Measurements from ENCODE around the gene KIF12. TPM values are rescaled to one million over a fixed set of nuclear protein-coding genes. Genes with fewer than 3 reads are reported as not detected.

KIF12 gene
- total RNA-seq, 1 donor from 2014 or later = 212 TPM

DNA sequence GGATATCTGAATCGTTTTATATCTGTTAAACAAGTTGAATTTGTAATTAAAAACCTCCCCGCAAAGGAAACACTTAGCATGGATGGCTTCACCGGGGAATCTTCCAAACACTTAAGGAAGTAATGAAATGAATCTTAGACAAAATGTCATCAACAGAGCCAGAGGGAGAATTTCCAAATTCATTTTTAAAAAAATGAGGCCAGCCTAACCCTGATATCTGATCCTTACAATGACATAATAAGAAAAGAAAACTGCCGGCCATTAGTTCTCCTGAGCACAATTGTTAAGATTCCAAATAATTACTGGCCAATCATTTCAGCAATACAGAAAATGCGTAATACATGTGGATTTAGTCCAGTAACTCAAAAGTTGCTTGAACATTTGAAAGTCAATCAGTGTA, 6.1 kb upstream of the KIF12 start:
- no peak for DNase-seq (ENCODE audit: low spot score)

DNA sequence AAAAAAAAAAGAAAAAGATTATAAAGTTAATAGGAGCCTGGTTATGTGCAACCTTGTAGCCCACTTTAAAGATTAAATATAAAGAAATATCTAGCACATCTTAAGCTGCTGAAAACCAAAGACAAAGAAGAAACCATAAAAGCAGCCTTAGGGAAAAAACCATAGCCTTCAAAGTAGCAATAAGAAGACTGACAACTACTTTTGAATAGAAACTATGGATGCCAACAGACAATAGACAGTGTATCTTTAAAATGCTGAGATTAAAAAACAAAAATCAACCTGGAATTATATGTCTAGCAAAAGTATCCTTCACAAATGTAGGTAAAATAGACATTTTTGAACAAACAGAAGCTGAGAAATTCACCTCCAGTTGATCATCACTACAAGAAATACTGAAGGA, 3.4 kb upstream of the KIF12 start:
- DNase-seq (ENCODE audit: low spot score) = no peak

DNA sequence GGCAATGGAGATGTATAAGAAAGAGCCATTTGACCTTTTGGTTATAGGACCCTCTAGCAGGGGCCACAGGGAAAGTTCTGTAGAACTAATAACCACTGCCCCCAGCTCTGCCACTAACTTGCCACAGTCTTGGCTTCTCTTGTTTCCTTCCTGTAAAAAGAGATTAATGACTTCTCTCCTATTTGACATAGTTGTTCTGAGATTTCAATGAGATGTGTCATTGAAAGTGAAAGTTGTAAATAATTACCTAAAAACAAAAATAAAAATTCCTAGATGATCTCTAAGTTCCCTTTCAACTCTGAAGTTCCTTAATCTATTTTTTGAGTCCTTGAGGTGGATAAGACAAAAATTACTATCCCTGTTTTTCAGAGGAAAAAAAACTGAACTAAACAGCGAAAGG, 1.4 kb upstream of the KIF12 start:
- no peak for DNase-seq (ENCODE audit: low spot score)

DNA sequence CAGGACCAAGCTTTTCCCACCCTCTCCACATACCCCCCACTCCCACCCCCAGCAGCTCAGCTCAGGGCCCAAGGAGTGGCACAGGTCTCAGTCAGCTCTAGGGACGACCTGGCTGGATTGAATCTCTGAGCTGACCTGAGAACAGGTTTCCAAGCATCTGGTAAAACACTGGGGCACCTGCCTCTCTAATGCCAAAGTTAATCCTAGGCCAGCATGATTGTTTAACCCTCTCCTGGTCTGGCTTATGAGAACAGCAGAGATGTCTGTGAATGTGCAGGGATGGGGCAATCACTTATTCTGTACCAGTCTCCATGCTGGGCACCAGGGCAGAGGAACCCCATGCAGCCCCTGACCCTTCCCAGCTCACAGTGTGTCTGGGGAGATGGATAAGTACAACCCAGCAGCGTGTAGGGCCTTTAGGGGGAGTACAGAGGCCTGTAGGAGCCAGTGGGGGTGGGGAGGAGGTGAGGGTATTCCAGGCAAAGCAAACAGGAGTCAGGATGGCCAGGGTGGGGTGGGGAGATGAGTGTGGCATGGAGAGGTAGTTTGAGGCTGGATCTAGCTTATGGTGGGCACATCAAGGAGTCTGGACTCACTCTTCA, 678 bp upstream of the KIF12 start:
- no peak for DNase-seq (ENCODE audit: low spot score)

DNA sequence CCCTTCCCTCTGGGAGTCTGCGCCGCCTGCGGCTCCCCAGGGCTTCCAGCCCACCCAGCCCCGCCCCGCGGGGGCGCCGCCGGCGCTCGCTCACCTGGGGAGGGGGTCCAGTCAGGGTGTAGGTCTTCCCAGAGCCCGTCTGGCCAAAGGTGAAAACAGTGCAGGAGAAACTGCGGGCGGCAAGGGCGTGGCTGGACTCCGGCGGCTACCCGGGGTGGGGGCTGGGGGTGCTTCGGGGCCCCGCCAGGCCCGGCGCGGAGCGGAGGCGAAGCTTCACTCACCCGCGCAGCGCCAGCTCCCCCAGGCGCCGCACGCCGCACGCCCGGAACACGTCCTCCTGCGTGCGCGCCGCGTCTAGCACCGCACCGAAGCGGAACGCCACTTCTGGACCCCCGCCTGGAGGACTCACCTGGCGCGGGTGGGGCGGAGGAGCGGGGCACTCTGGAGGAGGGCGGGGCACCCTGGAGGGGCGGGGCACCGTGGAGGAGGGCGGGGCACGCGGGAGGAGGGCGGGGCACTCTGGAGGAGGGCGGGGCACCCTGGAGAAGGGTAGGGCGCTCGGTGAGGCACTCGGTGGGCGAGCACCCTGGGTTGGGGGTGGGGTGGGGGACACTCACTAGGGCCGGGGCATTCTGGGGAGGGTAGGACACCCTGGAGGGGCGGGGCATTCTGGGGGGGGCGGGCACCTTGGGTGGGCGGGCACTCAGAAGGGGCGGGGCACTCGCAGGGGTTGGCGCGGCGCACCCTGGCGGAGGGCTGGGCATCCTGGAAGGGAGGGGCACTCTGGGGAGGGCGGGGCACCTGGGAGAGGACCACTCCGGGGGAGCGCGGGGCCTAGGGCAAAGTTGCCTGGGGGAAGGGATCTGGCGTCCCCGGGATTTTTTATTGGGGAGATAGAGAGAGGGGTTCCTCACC, 814 bp downstream of the KIF12 start:
- DNase-seq (ENCODE audit: low spot score) = peak; percentile 77

DNA sequence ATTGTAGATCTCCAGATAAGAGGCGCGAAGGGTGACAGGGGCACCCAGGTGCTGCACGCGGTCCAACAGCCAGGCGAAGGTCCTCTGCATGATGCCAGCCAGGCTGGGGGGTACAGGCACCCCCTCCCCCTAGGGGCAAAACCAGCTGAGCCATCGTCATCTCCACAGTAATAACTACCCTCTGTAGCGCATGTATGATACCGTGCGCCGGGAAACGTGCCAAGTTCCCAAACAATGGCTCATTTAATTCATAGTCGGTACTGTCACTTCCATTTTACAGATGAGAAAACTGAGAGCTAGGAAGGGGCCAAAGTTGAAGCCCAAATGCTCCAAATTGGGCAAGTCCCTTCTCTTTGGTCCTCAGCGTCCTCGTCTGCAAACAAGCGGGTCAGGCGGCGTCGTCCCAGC, 1.5 kb downstream of the KIF12 start:
- DNase-seq (ENCODE audit: low spot score) = peak; percentile 51

DNA sequence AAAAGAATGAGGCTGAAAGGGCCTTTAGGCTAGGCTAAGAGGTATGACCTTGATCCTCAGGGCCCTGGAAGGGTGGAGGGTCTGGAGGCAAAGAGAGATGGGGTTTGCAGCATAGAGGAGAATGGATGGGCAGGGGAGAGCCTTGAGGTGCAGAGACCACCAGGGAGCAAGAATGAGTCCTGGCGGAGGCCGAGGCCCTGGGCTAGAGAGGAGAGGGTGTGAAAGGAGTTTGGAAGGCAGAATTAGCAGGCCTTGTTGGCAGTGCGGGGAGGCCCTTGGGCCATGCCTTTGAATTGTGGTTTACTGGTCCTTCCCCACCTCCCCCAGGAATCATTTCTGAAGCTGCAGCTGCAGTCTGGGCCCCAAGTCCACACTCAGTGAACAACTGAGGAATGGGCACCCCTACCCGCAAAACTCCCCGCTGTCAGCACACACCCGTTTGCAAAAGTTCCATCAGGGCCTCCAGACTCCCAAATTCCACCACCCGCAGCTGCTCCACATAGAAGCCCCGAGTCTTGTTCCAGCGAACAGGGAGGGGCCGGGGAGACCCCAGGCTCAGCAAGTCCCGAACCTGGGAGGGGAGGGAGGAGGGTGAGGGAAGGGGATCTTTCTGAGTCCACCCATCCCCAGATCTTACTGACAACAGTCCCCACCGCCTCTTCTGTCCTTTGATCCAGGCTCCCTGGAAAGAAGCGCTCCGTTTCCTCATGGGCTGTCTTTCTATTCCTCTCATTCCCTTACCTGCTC, 2.1 kb downstream of the KIF12 start:
- no peak for DNase-seq (ENCODE audit: low spot score)

DNA sequence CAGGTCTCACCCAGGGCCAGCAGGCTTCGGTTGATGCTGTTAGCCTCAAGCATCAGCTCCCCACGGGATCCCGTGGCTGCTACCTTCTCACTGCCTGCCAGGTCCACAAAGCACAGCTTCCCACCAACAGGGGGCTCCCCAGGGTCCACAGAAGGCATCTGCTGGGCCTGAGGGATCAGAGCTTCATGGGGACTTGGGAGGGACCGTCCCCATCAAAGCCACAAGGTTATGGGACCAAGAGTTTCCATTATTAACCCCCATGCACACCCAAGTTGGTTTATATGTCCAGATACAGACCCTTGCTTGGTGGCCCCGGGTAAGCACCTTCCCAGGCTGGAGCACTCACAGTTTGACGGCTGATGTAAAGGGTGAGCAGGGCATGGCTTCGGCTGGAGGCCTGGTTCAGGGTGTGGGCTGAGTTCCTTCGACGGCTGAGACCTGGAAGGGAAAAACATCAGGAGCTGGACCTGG, 3.0 kb downstream of the KIF12 start:
- DNase-seq (ENCODE audit: low spot score) = no peak

DNA sequence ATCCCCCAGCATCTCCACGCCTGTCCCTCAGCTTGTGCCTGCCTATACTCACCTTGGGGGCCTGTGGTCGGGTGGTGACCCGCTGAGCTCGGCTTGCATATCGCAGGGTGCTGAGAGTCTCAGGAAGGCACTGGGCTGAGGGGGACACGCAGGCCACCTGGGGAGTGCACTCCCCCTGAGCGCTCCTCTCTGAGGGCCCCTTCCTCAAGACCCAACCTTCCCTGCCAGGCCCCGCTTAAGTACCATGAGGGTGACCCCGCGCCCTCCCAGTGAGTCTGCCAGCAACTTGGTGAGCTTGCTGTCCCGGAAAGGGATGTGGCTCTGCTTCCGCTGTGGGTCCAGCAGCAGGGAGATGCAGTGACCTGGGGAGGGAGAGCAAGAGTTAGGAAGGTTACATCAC, 4.1 kb downstream of the KIF12 start:
- no peak for DNase-seq (ENCODE audit: low spot score)

DNA sequence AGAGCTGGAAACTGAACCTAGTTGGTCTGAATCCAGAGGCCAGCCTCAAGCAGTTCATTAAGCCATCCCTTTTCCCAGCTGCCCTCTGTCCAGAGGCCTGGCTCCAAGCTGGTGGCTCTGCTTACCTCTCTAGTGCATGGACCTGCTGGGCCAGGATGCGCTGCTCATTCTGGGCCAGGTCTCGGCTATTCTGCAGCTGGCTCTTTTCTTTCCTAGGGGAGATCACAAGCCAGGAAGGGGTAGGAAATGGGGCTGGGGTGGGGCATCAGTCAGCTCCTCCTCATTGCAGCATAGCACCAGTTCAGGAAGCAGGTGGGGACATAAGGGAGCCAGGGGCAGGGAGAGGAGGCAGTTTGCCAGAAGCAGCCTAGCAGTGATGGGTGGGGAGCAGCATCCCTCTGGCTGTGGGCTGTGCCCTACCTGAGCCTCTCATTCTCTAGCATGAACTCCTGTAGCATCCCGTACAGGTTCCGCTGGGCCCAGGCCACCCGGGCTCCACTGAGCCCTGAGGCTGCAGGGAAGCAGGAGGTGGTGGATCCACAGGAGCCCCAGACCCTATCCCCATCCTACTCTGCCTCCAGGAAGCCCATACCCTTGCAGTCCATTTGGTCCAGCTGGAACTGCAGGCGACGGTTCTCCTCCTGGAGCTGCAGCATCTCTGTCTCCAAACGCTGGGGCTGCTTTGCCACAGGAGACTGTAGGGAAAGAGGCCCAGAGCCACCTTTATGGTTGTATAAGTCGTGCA, 5.2 kb downstream of the KIF12 start:
- no peak for DNase-seq (ENCODE audit: low spot score)

DNA sequence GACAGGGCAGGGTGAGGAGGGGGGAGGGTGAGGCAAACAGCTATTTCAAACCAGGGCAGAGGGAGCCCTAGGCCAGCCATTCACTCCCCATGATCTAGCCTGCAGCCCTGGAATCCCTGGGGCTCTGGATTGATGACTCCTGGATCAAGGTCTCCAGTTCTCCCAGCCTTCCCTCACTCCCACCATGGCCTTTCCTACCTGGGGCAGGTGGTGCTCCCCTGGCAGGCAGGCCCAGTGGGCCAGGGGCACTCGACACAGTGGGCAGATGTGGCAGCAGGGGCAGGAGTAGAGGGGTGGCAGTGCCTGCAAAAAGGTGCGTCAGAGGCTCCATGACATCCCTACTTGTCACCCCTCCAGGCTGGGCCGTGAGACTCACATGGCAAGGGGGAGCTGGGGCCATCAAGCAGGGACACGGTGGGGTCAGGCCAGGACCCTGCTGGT, 6.0 kb downstream of the KIF12 start:
- DNase-seq (ENCODE audit: low spot score) = no peak

DNA sequence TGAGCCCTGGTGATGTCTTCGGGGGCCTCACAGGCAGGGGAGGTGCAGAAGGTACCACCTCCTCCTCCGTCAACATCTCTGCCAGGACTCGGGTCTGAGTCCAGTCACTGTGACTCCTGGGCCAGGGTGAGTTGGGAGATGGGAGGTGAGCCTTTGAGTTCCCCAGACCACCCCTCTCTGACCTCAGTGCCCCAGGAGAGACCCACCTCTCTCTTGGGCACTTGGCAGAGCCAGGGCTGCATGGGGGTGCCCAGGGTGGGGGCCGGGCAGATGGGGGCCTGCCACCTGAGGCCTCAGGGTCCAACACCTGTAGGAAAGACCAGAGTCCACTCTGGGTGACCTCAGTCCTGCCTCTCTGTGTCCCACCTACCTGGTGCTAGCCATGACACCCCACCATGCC, 6.8 kb downstream of the KIF12 start:
- DNase-seq (ENCODE audit: low spot score) = no peak

DNA sequence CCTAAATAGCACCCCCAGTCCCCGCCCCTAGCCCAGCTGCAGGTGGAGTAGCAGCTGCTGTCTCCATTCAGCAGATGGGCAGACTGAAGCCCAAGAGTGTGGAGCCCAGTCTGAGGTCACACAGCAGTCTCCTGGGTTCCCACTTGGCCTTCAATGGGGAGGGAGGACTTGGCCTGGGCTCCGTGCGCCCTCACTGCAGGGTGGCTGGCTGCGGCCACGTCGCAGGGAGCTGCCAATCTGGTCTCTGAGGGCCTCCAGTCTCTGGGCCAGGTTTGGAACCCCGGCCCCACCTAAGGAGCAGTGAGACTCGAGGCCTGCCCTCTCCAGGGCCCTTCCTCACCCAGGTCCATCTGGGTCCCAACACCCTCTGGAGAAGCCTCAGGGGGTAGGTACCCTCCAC, 7.4 kb downstream of the KIF12 start:
- no peak for DNase-seq (ENCODE audit: low spot score)

DNA sequence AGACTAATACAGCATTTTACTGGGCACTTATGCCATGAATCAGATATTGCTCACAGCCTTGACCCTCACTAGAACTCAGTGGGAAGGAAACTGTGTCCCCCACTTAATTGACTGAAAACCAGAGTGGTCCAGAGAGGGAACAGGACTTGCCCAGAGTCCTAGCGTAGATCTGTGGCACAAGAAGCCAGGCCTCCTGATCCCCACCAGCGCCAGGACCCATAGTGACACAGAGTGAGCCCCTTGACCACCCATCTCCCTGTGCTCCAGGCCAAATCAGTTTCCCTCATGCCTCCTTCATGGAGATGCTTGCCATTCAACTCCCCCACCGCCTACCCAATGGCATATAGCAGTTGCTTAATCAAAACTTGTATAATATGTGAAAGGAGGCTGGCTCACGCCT, 8.3 kb downstream of the KIF12 start:
- DNase-seq (ENCODE audit: low spot score) = no peak

DNA sequence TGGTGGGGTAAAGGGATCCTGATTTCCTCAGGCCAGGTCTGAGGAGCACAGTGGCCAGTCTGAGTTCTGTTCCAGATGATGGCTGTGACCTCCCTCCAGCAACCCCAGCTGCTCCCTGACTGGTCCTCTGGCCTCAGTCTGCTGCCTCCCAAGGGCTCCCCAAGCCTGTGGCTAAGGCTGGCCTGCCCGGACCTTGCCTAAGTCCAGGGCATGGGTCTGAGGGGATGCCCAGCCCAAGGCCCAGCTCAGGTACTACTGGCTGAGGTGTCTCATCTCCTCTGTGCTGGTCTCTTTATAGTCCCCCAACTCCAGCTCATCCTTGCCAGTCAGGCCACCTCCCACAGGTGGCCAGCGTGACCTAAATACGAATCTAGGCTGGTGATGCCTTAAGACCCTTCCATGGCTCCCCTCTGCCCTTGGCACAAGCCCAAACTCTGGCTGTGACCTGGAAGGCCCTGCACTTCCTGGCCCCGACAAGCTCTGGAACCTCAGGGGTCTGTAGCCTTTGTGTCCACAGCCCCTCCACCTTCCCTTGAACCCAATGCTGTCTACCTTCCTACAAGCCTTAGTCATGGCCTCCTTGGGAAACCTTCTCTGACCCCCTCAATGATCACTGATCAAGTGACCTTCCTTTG, 9.8 kb downstream of the KIF12 start:
- DNase-seq (ENCODE audit: low spot score) = no peak

DNA sequence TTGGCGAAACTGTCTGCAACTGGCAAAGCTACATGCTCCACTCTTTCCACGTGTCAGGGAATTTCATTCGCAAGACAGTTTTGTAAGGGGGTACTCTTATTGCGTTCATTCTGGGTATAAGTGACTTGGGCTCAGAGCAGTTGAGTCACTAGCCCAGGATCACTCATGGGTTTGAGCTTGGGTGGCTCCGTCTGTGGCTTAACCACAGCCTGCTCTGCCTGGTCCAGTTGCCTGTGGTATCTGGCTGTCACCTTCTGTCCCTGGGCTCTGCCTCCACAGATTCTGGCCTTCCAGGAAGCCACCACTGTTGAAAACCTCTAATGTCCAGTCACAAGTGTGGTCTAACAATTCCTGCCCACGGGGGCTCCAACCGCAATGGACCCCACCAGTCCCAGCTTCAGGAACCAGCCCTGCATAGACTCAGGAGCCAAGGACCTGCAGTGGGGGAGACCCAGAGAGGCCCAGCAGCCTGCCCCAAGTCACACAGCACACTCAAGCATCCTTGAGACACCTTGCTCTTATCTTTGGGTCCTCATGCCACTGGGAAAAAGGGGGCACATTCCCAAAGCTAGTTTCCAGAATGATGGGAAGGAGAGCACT, 10.4 kb downstream of the KIF12 start:
- no peak for DNase-seq (ENCODE audit: low spot score)

DNA sequence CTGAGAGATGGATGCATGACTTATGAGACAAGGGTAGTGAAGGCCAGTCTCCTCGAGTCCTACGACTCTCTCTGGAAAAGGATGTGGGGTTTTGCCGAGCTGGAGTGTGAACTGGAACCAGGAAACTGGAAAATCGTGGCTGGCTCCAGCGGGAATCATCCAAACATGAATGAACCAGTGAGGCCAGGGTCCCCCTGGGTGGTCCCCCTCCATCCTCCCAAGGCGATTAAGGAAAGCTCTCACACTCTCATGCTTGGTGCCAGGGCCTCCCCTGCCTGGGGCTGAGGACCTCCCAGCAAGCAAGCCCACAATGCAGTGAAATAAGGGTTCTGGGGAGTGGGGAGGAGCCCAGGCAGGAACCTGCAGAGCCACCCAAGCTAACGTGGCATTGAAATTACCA, 11.4 kb downstream of the KIF12 start:
- DNase-seq (ENCODE audit: low spot score) = no peak

DNA sequence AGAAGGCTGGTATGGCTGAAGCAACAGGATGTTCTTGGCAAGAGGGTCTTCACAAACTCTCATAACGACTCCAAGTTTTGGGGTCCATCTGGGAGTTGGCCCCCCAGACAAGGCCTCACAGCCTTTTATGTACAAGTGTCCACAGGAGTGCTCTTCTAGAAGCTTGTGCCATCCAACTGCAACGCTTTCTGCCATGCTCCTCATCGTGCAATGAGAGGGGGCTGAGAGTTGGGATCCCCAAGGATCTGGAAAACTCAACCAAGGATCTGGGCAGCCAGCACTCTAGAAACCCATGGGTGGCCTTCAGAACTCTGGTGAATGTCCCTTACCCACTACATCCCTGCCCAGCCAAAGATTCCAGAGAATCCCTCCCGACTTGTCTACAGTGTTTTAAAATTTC, 12.5 kb downstream of the KIF12 start:
- no peak for DNase-seq (ENCODE audit: low spot score)

DNA sequence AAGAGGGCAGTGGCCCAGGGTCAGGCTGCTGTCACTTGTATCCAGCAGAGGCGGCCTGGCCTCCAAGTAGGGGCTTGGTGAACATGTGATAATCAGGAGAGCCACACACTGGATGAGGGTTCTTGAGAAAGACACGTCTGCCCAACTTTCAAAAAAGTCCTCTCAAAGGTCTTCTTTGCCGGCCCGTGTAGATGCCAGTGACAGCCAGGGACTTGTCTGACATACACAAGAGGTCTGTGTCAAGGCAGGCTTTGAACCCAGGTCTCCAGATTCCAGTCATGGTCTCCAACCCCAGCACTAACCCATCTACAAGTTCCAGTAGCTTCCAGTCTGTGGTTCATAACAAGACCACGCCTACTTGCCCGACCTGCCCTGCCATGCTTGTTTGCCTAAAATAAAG, 13.1 kb downstream of the KIF12 start:
- no peak for DNase-seq (ENCODE audit: low spot score)

DNA sequence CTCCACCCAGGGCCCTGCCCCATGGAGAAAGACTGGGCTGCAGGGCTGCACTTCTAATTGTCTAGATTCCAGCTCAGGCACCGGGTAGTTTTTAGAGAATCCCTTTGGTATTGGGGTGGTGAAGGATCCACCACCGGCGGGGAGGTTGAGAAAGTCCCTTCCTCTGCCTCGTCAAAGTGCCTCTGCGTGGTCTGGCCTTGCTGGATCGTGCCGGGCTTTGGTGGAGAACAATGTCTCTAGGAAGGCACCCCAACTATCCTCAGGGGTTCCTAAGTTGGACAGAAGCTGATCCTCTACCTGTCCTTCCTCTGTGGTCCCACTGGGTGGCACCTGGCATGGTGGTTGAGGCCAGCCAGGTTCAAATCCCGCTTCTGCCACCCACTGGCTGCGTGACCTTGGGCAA, 13.7 kb downstream of the KIF12 start:
- no peak for DNase-seq (ENCODE audit: low spot score)

All from mucosa of gallbladder (tissue), 1 donor.